Kidney (tissue), 22 donors: ENCODE measurements around the gene TOP3A. TPM values are rescaled to one million over a fixed set of nuclear protein-coding genes. Genes with fewer than 3 reads are reported as not detected.

ENCODE experiments used
- DNase-seq, 5 donors: peaks; one replicate each; pipeline ENCODE4 v3.0.0-alpha.2; 2013 to 2020
- FAIRE-seq: peaks from 2 replicates; lab custom pipeline; 2012; peaks lifted over from hg19 to GRCh38; lab: Jason Lieb, UNC
- H3K27ac ChIP-seq, 2 donors: one replicate each; pipeline ENCODE4 v1.7.0; 2013; ENCODE audit warnings: low read depth in 2 of 2, low read length in 2 of 2, inconsistent platforms in 1 of 2
- H3K27me3 ChIP-seq: one replicate; pipeline ENCODE4 v1.7.1; 2013; ENCODE audit warnings: low read length, inconsistent platforms; ENCODE audit not compliant: control insufficient read depth, insufficient read depth
- H3K36me3 ChIP-seq, 3 donors: one replicate each; pipeline versions ENCODE4 v1.7.0 to v1.7.1; 2013; ENCODE audit warnings: low read length in 3 of 3, control low read depth in 1 of 3, inconsistent platforms in 1 of 3; ENCODE audit not compliant: insufficient read depth in 3 of 3, control insufficient read depth in 2 of 3
- H3K4me1 ChIP-seq, 3 donors: one replicate each; pipeline versions ENCODE4 v1.7.0 to v1.7.1; 2013; ENCODE audit warnings: low read length in 3 of 3, inconsistent platforms in 1 of 3, low read depth in 1 of 3; ENCODE audit not compliant: control insufficient read depth in 2 of 3, insufficient read depth in 2 of 3
- H3K4me3 ChIP-seq, 3 donors: one replicate each; pipeline versions ENCODE4 v1.7.0 to v1.8.1; 2013; ENCODE audit warnings: low read length in 3 of 3, control low read depth in 1 of 3, inconsistent platforms in 1 of 3
- H3K9ac ChIP-seq, 3 donors: one replicate each; pipeline versions ENCODE4 v1.7.0 to v1.7.1; 2013; ENCODE audit warnings: low read length in 3 of 3, control low read depth in 1 of 3, inconsistent platforms in 1 of 3
- H3K9me3 ChIP-seq, 3 donors: one replicate each; pipeline versions ENCODE4 v1.7.0 to v1.7.1; 2013; ENCODE audit warnings: low read length in 3 of 3, control low read depth in 1 of 3, inconsistent platforms in 1 of 3; ENCODE audit not compliant: control insufficient read depth in 2 of 3, insufficient read depth in 1 of 3
- CTCF ChIP-seq: IDR thresholded peaks from 3 replicates; pipeline ENCODE4 v1.5.1; 2012; ENCODE audit warnings: mild to moderate bottlenecking, moderate library complexity, borderline replicate concordance; ENCODE audit not compliant: insufficient read depth; ENCODE audit errors: extremely low read depth
- intact Hi-C: fragments of 100-400 bp; cut with DNase I; formaldehyde crosslinking; loops from one replicate; pipeline ENCODE4 v1.11.1; 2022
- long read RNA-seq, 10 donors: library from polyadenylated mRNA in 1 of 10; unstranded in 1 of 10; transcript quantifications; one replicate each; pipeline ENCODE4 v2.0.0 and lab custom pipeline, GENCODE V29; 2021 to 2026
- polyA plus RNA-seq: library from polyadenylated mRNA; stranded (reverse); fragments of 350-450 nt; fragmentation: Illumina TruSeq; extraction: RNeasy Lipid Tissue Mini Kit (QIAGEN cat#74804); gene quantifications from one replicate; pipeline ENCODE4 v1.2.3, GENCODE V29; 2014; ENCODE audit warnings: low read depth, low replicate concordance; ENCODE audit not compliant: insufficient read depth
- total RNA-seq: library from RNA; stranded (reverse); fragmentation: NEBNext Ultra II Directional; extraction: Animal tissue kit (Norgen Biotek cat#: 25700); gene quantifications from one replicate; pipeline ENCODE4 v1.2.1, GENCODE V29; 2021
- donor health status: control.
- donor health status: control.
- donor health status: control.
- donor health status: control.
- donor health status: control.
- donor health status: DM: yes; HTN: yes; CAD: no.
- donor health status: Normal renal cell carcinoma (clear cell type).

The TOP3A gene
- total RNA-seq, result 30.3 TPM
- 7.9 TPM for polyA plus RNA-seq
- long read RNA-seq, donor 1, partial matches to known transcripts, result 0 of 1 reads
- long read RNA-seq, donor 1, other reads (novel, unspliced or antisense), result 0 of 1 reads
- long read RNA-seq, donor 2, partial matches to known transcripts, result 0 of 6 reads
- long read RNA-seq, donor 2, other reads (novel, unspliced or antisense), result 6 of 6 reads
- long read RNA-seq, donor 3, result 0 reads
- long read RNA-seq, donor 4, partial matches to known transcripts, result 0 of 1 reads
- long read RNA-seq, donor 4, other reads (novel, unspliced or antisense), result 0 of 1 reads
- long read RNA-seq, donor 5, partial matches to known transcripts, result 0 of 1 reads
- long read RNA-seq, donor 5, other reads (novel, unspliced or antisense), result 0 of 1 reads
- long read RNA-seq, donor 6, result 0 reads
- long read RNA-seq, donor 7, full-length matches to known transcripts, result 2 of 16 reads
- long read RNA-seq, donor 7, partial matches to known transcripts, result 3 of 16 reads
- long read RNA-seq, donor 7, other reads (novel, unspliced or antisense), result 11 of 16 reads
- long read RNA-seq, donor 8, result 0 reads
- long read RNA-seq, donor 9, partial matches to known transcripts, result 0 of 1 reads
- long read RNA-seq, donor 9, other reads (novel, unspliced or antisense), result 0 of 1 reads
- long read RNA-seq, donor 10, partial matches to known transcripts, result 0 of 1 reads
- long read RNA-seq, donor 10, other reads (novel, unspliced or antisense), result 0 of 1 reads

GRCh38 chr17:18314731-18315561 lies at the start of gene TOP3A, which contains the start of gene SMCR8:
Gene TOP3A, minus strand, starts transcription at chr17:18314994. Its CDS starts 216 bp downstream, at chr17:18314778.
Gene SMCR8, plus strand, starts transcription at chr17:18315293. Its CDS starts 497 bp downstream, at chr17:18315790.
- H3K36me3 ChIP-seq, result peaks cover 2 to 22% (median 9%) of the 10 kb centered on the region in 3 donors
- peak within 1 kb of the TSS; percentile 90 to 97 (median 91) for H3K4me3 ChIP-seq
- TF ChIP-seq CTCF, result no peak
- H3K4me1 ChIP-seq, result peaks cover 4 to 50% (median 25%) of the 10 kb centered on the region in 3 donors
- no peaks in the 10 kb centered on the region for H3K9me3 ChIP-seq
- FAIRE-seq, result peak; percentile 80
- no peaks in the 10 kb centered on the region for H3K27me3 ChIP-seq
- peak; percentile 98 to 99 (median 99) for DNase-seq
- peak within 1 kb of the TSS; percentile 72 to 93 (median 91) for H3K9ac ChIP-seq
- peak within 1 kb of the TSS; percentile 81 to 92 for H3K27ac ChIP-seq
- intact Hi-C loops, result no loop called here

GRCh38 chr17:18364166-18364565 lies 49.4 kb upstream of the TOP3A start:
- DNase-seq, result no peak
- no peaks in the 10 kb centered on the region for H3K36me3 ChIP-seq
- intact Hi-C loops, result no loop called here
- no peak overlapping the region for H3K27ac ChIP-seq
- no peak overlapping the region for H3K4me3 ChIP-seq
- FAIRE-seq, result no peak
- H3K9me3 ChIP-seq, result no peaks in the 10 kb centered on the region
- TF ChIP-seq CTCF, result no peak
- no peaks in the 10 kb centered on the region for H3K27me3 ChIP-seq
- H3K4me1 ChIP-seq, result no peaks in the 10 kb centered on the region
- H3K9ac ChIP-seq, result no peak overlapping the region

- peak within 1 kb of the TSS; percentile 34 to 95 (median 76) for H3K4me3 ChIP-seq
- peak within 1 kb of the TSS; percentile 27 to 85 (median 70) for H3K9ac ChIP-seq
- peak; percentile 93 to 98 (median 96) for DNase-seq
- H3K36me3 ChIP-seq, result no peaks in the 10 kb centered on the region
- intact Hi-C loops, result no loop called here
- no peaks in the 10 kb centered on the region for H3K9me3 ChIP-seq
- H3K4me1 ChIP-seq, result no peaks in the 10 kb centered on the region
- no peaks in the 10 kb centered on the region for H3K27me3 ChIP-seq
- TF ChIP-seq CTCF, result no peak
- peak within 1 kb of the TSS; percentile 91 to 94 for H3K27ac ChIP-seq
- peak; percentile 62 for FAIRE-seq
Measured at GRCh38 chr17:18363101-18364049, 48.6 kb upstream of the TOP3A start, which contains the start of gene SHMT1. Gene SHMT1, minus strand, starts transcription at chr17:18363550. Its CDS starts 7,569 bp downstream, at chr17:18355981.
